ENCODE measurements around the gene TRH. TPM values are rescaled to one million over a fixed set of nuclear protein-coding genes. Genes with fewer than 3 reads are reported as not detected.

The TRH gene
- polyA plus RNA-seq, 1 experiment = not detected

DNA sequence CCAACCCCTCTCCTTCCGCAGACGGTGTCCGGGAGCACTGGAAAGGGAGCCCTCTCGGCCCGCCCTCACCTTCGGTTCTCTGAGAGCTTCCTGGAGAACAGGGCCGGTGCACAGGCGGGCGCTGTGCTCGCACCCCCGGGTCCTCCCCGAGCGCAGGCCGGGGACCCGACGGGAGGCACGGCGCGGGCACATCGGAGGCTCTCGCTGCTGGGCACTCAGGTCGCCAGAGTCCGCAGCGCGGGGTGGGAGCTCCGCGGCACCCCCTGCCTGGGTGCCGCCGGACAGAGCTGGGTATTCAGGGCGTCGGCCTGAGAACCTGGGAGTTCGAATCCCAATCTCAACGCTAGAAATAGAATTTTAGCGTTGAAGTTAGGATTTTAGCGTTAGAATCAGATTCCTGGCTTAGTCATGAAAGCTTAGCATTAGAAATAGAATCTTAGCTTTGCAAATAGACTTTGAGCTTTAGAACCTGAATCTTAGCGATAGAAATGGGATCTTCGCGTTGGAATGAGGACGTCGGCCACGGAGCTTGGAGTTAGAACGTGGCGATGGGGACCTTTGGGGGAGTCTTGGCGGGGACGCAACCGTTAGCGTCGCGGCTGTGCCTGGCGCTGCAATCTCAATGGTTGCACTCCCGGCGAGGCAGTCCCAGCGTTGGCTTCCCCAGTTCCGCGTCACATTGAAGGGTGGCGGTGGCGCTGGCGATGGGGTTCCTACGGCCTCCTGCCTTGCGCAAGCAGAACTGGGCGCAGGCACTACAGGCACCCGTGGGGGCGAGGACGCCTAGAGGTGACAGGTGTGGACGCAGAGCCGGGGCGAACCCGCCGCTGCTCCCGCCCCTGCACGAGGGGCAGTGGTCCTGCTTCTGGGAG, 549 bp downstream of the TRH start:
- H3K27me3 ChIP-seq (ENCODE audit: control insufficient read depth, insufficient read depth, low read length) = peaks cover 69% of the 10 kb centered on the region
- no peak overlapping the region for H3K4me3 ChIP-seq (ENCODE audit: low read depth, low read length)
- TF ChIP-seq, protein P1, sequence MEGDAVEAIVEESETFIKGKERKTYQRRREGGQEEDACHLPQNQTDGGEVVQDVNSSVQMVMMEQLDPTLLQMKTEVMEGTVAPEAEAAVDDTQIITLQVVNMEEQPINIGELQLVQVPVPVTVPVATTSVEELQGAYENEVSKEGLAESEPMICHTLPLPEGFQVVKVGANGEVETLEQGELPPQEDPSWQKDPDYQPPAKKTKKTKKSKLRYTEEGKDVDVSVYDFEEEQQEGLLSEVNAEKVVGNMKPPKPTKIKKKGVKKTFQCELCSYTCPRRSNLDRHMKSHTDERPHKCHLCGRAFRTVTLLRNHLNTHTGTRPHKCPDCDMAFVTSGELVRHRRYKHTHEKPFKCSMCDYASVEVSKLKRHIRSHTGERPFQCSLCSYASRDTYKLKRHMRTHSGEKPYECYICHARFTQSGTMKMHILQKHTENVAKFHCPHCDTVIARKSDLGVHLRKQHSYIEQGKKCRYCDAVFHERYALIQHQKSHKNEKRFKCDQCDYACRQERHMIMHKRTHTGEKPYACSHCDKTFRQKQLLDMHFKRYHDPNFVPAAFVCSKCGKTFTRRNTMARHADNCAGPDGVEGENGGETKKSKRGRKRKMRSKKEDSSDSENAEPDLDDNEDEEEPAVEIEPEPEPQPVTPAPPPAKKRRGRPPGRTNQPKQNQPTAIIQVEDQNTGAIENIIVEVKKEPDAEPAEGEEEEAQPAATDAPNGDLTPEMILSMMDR (IDR thresholded peaks at IDR 0.05; ENCODE audit: low read depth, low read length) = no peak
- H3K9me3 ChIP-seq (ENCODE audit: control insufficient read depth, insufficient read depth, low read length) = peaks cover 7% of the 10 kb centered on the region; the same call in 1 of the 2 replicates
- POLR2A ChIA-PET = no interaction called here
- H3K27ac ChIP-seq (ENCODE audit: low read depth, low read length) = no peak overlapping the region
- DNase-seq (ENCODE audit: low read depth, low spot score) = no peak
- CTCF ChIA-PET = interaction anchor here (0.6 kb wide), 1 partner anchor 18 kb away, joined by 3 read pairs; no protein-coding TSS in a partner anchor

DNA sequence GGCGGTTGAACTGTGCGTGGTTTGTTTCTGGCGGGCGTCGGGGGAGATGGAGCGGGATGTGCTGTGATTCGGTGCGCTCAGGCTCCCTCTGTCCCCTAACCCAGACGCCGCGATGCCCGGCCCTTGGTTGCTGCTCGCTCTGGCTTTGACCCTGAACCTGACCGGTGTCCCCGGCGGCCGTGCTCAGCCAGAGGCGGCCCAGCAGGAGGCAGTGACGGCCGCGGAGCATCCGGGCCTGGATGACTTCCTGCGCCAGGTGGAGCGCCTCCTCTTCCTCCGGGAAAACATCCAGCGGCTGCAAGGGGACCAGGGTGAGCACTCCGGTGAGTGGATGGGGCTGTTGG, 1.2 kb downstream of the TRH start:
- ChIA-PET CTCF (no interaction called here), POLR2A (no interaction called here)
- DNase-seq (ENCODE audit: low read depth, low spot score) = no peak
- TF ChIP-seq, protein P1 (IDR thresholded peaks at IDR 0.05; ENCODE audit: low read depth, low read length) = no peak
- no peak overlapping the region for H3K4me3 ChIP-seq (ENCODE audit: low read depth, low read length)
- no peak overlapping the region for H3K27ac ChIP-seq (ENCODE audit: low read depth, low read length)
- H3K27me3 ChIP-seq (ENCODE audit: control insufficient read depth, insufficient read depth, low read length) = peaks cover 70% of the 10 kb centered on the region
- peaks cover 7% of the 10 kb centered on the region; the same call in 1 of the 2 replicates for H3K9me3 ChIP-seq (ENCODE audit: control insufficient read depth, insufficient read depth, low read length)

- Histone ChIP-seq H3K27ac (ENCODE audit: low read depth, low read length) (no peak overlapping the region), H3K9me3 (ENCODE audit: control insufficient read depth, insufficient read depth, low read length) (peaks cover 7% of the 10 kb centered on the region; the same call in 1 of the 2 replicates), H3K4me3 (ENCODE audit: low read depth, low read length) (no peak overlapping the region), H3K27me3 (ENCODE audit: control insufficient read depth, insufficient read depth, low read length) (peaks cover 69% of the 10 kb centered on the region)
- CTCF ChIA-PET = no interaction called here
- POLR2A ChIA-PET = no interaction called here
- no peak for DNase-seq (ENCODE audit: low read depth, low spot score)
- TF ChIP-seq, protein P1 (IDR thresholded peaks at IDR 0.05; ENCODE audit: low read depth, low read length) = no peak
Measured at GRCh38 chr3:129976286-129976685, 1.8 kb downstream of the TRH start.

- no peak for DNase-seq (ENCODE audit: low read depth, low spot score)
- TF ChIP-seq, protein P1 (IDR thresholded peaks at IDR 0.05; ENCODE audit: low read depth, low read length) = no peak
- ChIA-PET CTCF (no interaction called here), POLR2A (no interaction called here)
- no peak overlapping the region for H3K27ac ChIP-seq (ENCODE audit: low read depth, low read length)
- peaks cover 65% of the 10 kb centered on the region for H3K27me3 ChIP-seq (ENCODE audit: control insufficient read depth, insufficient read depth, low read length)
- H3K9me3 ChIP-seq (ENCODE audit: control insufficient read depth, insufficient read depth, low read length) = peaks cover 7% of the 10 kb centered on the region; the same call in 1 of the 2 replicates
- no peak overlapping the region for H3K4me3 ChIP-seq (ENCODE audit: low read depth, low read length)
Measured at GRCh38 chr3:129978123-129978522, 3.6 kb downstream of the TRH start.

DNA sequence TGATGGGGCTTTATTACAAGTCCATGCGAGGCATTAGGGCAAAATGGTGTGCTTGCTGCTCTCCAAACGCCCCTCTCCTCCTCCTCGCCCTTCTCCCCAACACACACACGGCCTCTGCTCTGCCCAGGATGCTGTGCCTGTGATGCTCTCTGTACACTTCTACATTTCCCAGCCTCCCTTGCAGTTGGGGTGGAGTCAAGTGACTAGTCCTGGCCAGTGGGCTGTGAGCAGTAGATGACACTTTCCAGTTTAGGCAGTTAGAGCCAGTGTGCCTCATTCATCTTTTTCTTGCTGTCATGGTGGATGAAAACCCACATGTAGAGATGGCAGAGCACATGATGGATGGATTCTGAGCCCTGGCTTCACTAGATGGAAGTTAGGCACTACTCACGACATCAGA, 5.4 kb downstream of the TRH start:
- Histone ChIP-seq H3K27me3 (ENCODE audit: control insufficient read depth, insufficient read depth, low read length) (peaks cover 56% of the 10 kb centered on the region), H3K9me3 (ENCODE audit: control insufficient read depth, insufficient read depth, low read length) (peaks cover 7% of the 10 kb centered on the region; the same call in 1 of the 2 replicates), H3K4me3 (ENCODE audit: low read depth, low read length) (no peak overlapping the region), H3K27ac (ENCODE audit: low read depth, low read length) (no peak overlapping the region)
- DNase-seq (ENCODE audit: low read depth, low spot score) = no peak
- POLR2A ChIA-PET = no interaction called here
- CTCF ChIA-PET = no interaction called here
- TF ChIP-seq, protein P1 (IDR thresholded peaks at IDR 0.05; ENCODE audit: low read depth, low read length) = no peak

Measured in AG04450 (cell line).